Ovary (tissue), 9 donors: ENCODE measurements around the gene ASB4. TPM values are rescaled to one million over a fixed set of nuclear protein-coding genes. Genes with fewer than 3 reads are reported as not detected.
A peak's percentile ranks its signal among the peaks of the same experiment; 100 is the strongest.

Experiments used
- DNase-seq, 5 donors: peaks; one replicate each; pipeline ENCODE4 v3.0.0-alpha.2; 2019 to 2020
- H3K27ac ChIP-seq, 2 donors: fragments of 200-600 bp; one replicate each; pipeline versions ENCODE4 v1.5.1 to v1.8.0; 2019 to 2022
- H3K27me3 ChIP-seq: fragments of 200-600 bp; one replicate; pipeline ENCODE4 v1.8.0; 2022
- H3K36me3 ChIP-seq: fragments of 200-600 bp; sonication (generic); one replicate; pipeline ENCODE4 v1.5.1; 2019
- H3K4me1 ChIP-seq: one replicate; pipeline ENCODE4 v1.8.1; 2013; ENCODE audit warnings: mild to moderate bottlenecking, moderate library complexity; ENCODE audit not compliant: insufficient read depth
- H3K4me3 ChIP-seq: fragments of 200-600 bp; sonication (generic); one replicate; pipeline ENCODE4 v1.5.1; 2017
- H3K9me3 ChIP-seq, 2 donors: fragments of 200-600 bp in 1 of 2; sonication (generic) in 1 of 2; one replicate each; pipeline versions ENCODE4 v1.5.1 to v1.8.1; 2013 to 2019; ENCODE audit warnings: mild to moderate bottlenecking in 1 of 2, moderate library complexity in 1 of 2
- CTCF ChIP-seq, 3 donors: fragments of 450-650 bp in 2 of 3; fragments of 200-600 bp in 1 of 3; IDR thresholded peaks; one replicate each; pipeline versions ENCODE4 v1.5.1 to v1.8.0; 2016 to 2022; ENCODE audit warnings: antibody characterized with exemption in 3 of 3, mild to moderate bottlenecking in 1 of 3
- EP300 ChIP-seq: sonication (generic); formaldehyde crosslinking; IDR thresholded peaks from one replicate; pipeline ENCODE4 v1.6.1; 2017; ENCODE audit warnings: antibody characterized with exemption
- POLR2A ChIP-seq: fragments of 450-650 bp; IDR thresholded peaks from one replicate; pipeline ENCODE4 v1.6.1; 2017; ENCODE audit warnings: antibody characterized with exemption, mild to moderate bottlenecking, moderate library complexity
- WGBS, 3 donors: extraction: QIAGEN DNeasy Blood & Tissue Kit in 1 of 3; methylation state at CpG; one replicate each; pipeline versions ENCODE4 v1.1.5 to v1.1.7; 2013 to 2017; 5-methylcytosine and 5-hydroxymethylcytosine counted together
- intact Hi-C, 4 donors: fragments of 100-400 bp; cut with DNase I; formaldehyde crosslinking; loops; one replicate each; pipeline versions ENCODE4 v1.11.0 to v1.15.1; 2022 to 2023
- polyA plus RNA-seq, 2 donors: library from polyadenylated mRNA; stranded (reverse); fragments of 200-250 nt in 1 of 2; fragments of 350-450 nt in 1 of 2; fragmentation: Illumina TruSeq in 1 of 2; extraction: RNeasy Lipid Tissue Mini Kit (QIAGEN cat#74804) in 1 of 2; gene quantifications; one replicate each; pipeline ENCODE4 v1.2.3, GENCODE V29; 2013 to 2014
- total RNA-seq, 7 donors: library from RNA; depleted of rRNA in 2 of 7; stranded (reverse); fragments of >200 nt in 2 of 7; fragmentation: NEBNext Ultra II Directional in 3 of 7; extraction: Animal tissue kit (Norgen Biotek cat#: 25700) in 3 of 7; gene quantifications; one replicate each; pipeline versions ENCODE4 v1.1.0 to v1.2.4, GENCODE V29; 2016 to 2023
- donor health status: DM: no; HTN: no; CAD: no; lungs with moderate emphysema.
- donor health status: DM: no; HTN: no; CAD: no.
- donor health status: Bipolar disorder and iron deficiency.
- donor health status: DM: yes; HTN: yes; CAD: no.
- donor health status: DM: no; HTN: no; CAD: no.
- donor health status: DM: yes; HTN: yes; CAD: no.

Gene ASB4
- total and polyA plus RNA-seq, 9 donors = 0.11 to 2.0 (median 0.24) TPM

GRCh38 chr7:95467912-95468607 is 17.7 kb upstream of the ASB4 start:
- Histone ChIP-seq H3K27ac (no peak overlapping the region), H3K36me3 (no peaks in the 10 kb centered on the region), H3K4me1 (peaks cover 4% of the 10 kb centered on the region), H3K9me3 (no peaks in the 10 kb centered on the region), H3K27me3 (no peaks in the 10 kb centered on the region), H3K4me3 (no peak overlapping the region)
- WGBS, 3 donors = 96 to 100% (median 100%) methylated on average over 1 of the region's 1 CpG
- DNase-seq = no peak
- intact Hi-C loops = no loop called here
- TF ChIP-seq POLR2A (no peak), EP300 (no peak), CTCF (IDR thresholded peaks at IDR 0.05) (no peak)

DNA sequence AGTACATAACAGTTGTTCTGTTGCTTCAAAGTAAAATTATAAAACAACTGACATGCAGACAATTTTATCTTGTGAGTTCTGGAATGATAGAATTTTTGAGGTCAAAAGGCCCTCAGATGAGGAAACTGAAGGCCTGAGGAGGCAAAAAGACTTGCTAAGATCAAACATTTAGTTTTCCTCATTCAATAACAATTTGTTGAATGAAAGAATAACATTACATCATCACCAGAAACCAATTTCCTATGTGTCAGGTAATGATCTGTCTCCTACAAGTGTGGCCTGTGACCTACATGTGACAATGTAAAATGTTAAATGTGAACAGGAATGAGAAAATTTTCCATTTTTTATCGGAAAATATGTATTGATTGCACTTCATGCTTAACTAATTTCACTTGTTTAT is 16.6 kb upstream of the ASB4 start:
- H3K4me3 ChIP-seq = no peak overlapping the region
- TF ChIP-seq CTCF (IDR thresholded peaks at IDR 0.05) (no peak), POLR2A (no peak), EP300 (no peak)
- intact Hi-C loops = no loop called here
- H3K4me1 ChIP-seq = peaks cover 4% of the 10 kb centered on the region
- WGBS, 3 donors = 97 to 99% (median 98%) methylated on average over 1 of the region's 1 CpG
- DNase-seq = no peak
- no peaks in the 10 kb centered on the region for H3K36me3 ChIP-seq
- H3K9me3 ChIP-seq = no peaks in the 10 kb centered on the region
- no peaks in the 10 kb centered on the region for H3K27me3 ChIP-seq
- H3K27ac ChIP-seq = no peak overlapping the region

- no peak for DNase-seq
- peaks cover 4% of the 10 kb centered on the region for H3K4me1 ChIP-seq
- TF ChIP-seq CTCF (IDR thresholded peaks at IDR 0.05) (no peak), POLR2A (no peak), EP300 (no peak)
- no peaks in the 10 kb centered on the region for H3K9me3 ChIP-seq
- H3K27me3 ChIP-seq = no peaks in the 10 kb centered on the region
- H3K27ac ChIP-seq = no peak overlapping the region
- no peak overlapping the region for H3K4me3 ChIP-seq
- intact Hi-C loops = no loop called here
- H3K36me3 ChIP-seq = no peaks in the 10 kb centered on the region
- WGBS, 3 donors = 81 to 85% (median 82%) methylated on average over 4 of the region's 4 CpGs
Measured at GRCh38 chr7:95469848-95470247, 15.9 kb upstream of the ASB4 start.

DNA sequence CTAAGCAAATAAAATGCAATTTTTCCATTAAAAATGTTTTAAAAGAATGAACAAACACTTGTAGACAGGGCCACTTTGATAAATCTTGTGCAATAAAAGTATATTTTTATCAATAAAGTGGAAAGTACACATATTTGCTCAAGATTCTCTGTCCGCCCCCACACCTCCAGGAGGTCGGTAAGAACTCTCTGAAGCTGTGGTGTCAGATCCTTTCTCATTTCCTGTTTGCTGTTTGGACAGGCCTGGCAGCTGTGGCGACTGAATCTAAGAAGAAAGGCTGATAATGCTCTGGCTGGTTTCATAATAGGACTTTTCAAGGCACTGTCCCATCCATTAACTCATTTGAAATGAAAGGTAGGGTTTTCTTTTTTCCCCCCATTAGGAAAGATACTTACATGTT is 15.3 kb upstream of the ASB4 start:
- intact Hi-C loops = no loop called here
- Histone ChIP-seq H3K36me3 (no peaks in the 10 kb centered on the region), H3K27ac (no peak overlapping the region), H3K4me1 (peaks cover 4% of the 10 kb centered on the region), H3K27me3 (no peaks in the 10 kb centered on the region), H3K4me3 (no peak overlapping the region), H3K9me3 (no peaks in the 10 kb centered on the region)
- peak in 3 of 5 donors; percentile 22 to 36 (median 23) for DNase-seq
- WGBS, 3 donors = 18 to 29% (median 19%) methylated on average over 3 of the region's 3 CpGs
- TF ChIP-seq EP300 (no peak), CTCF (IDR thresholded peaks at IDR 0.05) (no peak), POLR2A (no peak)
